GM19452 (cell line): ENCODE measurements around the gene UBL4A.
A peak's percentile ranks its signal among the peaks of the same experiment; 100 is the strongest.

ENCODE experiments used
- ATAC-seq: cut with Tn5 transposase; IDR thresholded peaks from one replicate; pipeline ENCODE4 v1.9.1; 2021; ENCODE audit not compliant: unreplicated experiment

The UBL4A gene

GRCh38 chrX:154483325-154483724 lies 3.1 kb downstream of the UBL4A start:
- ATAC-seq = no peak

- ATAC-seq = no peak
Observed at GRCh38 chrX:154482786-154483185, 3.6 kb downstream of the UBL4A start.

- ATAC-seq = no peak
Observed at GRCh38 chrX:154481911-154482601, 4.4 kb downstream of the UBL4A start.

- ATAC-seq = no peak
Observed at GRCh38 chrX:154481195-154481594, 5.2 kb downstream of the UBL4A start.

- ATAC-seq = peak; percentile 82
Observed at GRCh38 chrX:154478728-154479622, 7.4 kb downstream of the UBL4A start, which contains the start of gene LAGE3. Gene LAGE3, minus strand, starts transcription at chrX:154479281. Its CDS starts 366 bp downstream, at chrX:154478915.

- ATAC-seq = no peak
Observed at GRCh38 chrX:154477891-154478477, 8.4 kb downstream of the UBL4A start.

- no peak for ATAC-seq
Observed at GRCh38 chrX:154476821-154477220, 9.6 kb downstream of the UBL4A start.

GRCh38 chrX:154473683-154474082 lies 12.7 kb downstream of the UBL4A start:
- ATAC-seq = no peak

GRCh38 chrX:154472685-154473632 lies 13.5 kb downstream of the UBL4A start:
- ATAC-seq = no peak

GRCh38 chrX:154471839-154472684 lies 14.4 kb downstream of the UBL4A start:
- no peak for ATAC-seq

GRCh38 chrX:154470914-154471568 lies 15.4 kb downstream of the UBL4A start:
- ATAC-seq = no peak

GRCh38 chrX:154470434-154470833 lies 16.0 kb downstream of the UBL4A start:
- no peak for ATAC-seq

GRCh38 chrX:154469880-154470279 lies 16.5 kb downstream of the UBL4A start:
- ATAC-seq = no peak

GRCh38 chrX:154469114-154469513 lies 17.3 kb downstream of the UBL4A start:
- ATAC-seq = no peak

GRCh38 chrX:154468217-154468616 lies 18.2 kb downstream of the UBL4A start:
- ATAC-seq = no peak

GRCh38 chrX:154467556-154467955 lies 18.9 kb downstream of the UBL4A start:
- ATAC-seq = no peak

GRCh38 chrX:154466907-154467306 lies 19.5 kb downstream of the UBL4A start:
- no peak for ATAC-seq

GRCh38 chrX:154466036-154466435 lies 20.4 kb downstream of the UBL4A start:
- no peak for ATAC-seq

- ATAC-seq = no peak
Observed at GRCh38 chrX:154465601-154466000, 20.8 kb downstream of the UBL4A start.
